Astrocyte (in vitro differentiated cells and primary cell): ENCODE data around the gene RNPC3. TPM values are rescaled to one million over a fixed set of nuclear protein-coding genes. Genes with fewer than 3 reads are reported as not detected.
A peak's percentile ranks its signal among the peaks of the same experiment; 100 is the strongest.
"Not testable (repeated sequence)": the region's sequence is repeated elsewhere in the genome, so short reads cannot be mapped to it uniquely, and the experiment has no call there.

ENCODE experiments used
- DNase-seq: peaks from one replicate; pipeline ENCODE4 v3.0.0-alpha.2; 2010; ENCODE audit warnings: low read depth
- FAIRE-seq: peaks from 2 replicates; lab custom pipeline; 2011; peaks lifted over from hg19 to GRCh38; lab: Jason Lieb, UNC
- H2AFZ ChIP-seq: 2 replicates; pipeline ENCODE4 v1.6.0; 2012; ENCODE audit warnings: low read depth, low read length, inconsistent platforms
- H3K27ac ChIP-seq: 2 replicates; pipeline ENCODE4 v1.5.1; 2011; ENCODE audit warnings: low read depth, low read length, inconsistent platforms
- H3K27me3 ChIP-seq: 2 replicates; pipeline ENCODE4 v1.6.0; 2011; ENCODE audit warnings: low read length, inconsistent platforms; ENCODE audit not compliant: insufficient read depth
- H3K36me3 ChIP-seq: 2 replicates; pipeline ENCODE4 v1.5.1; 2011; ENCODE audit warnings: low read length, inconsistent platforms; ENCODE audit not compliant: insufficient read depth
- H3K4me1 ChIP-seq: 2 replicates; pipeline ENCODE4 v1.5.1; 2011; ENCODE audit warnings: low read length, inconsistent platforms; ENCODE audit not compliant: insufficient read depth
- H3K4me2 ChIP-seq: 2 replicates; pipeline ENCODE4 v1.6.0; 2012; ENCODE audit warnings: low read length, inconsistent platforms
- H3K4me3 ChIP-seq: 2 replicates; pipeline ENCODE4 v1.5.1; 2011; ENCODE audit warnings: low read depth, mild to moderate bottlenecking, low read length, inconsistent platforms; ENCODE audit not compliant: insufficient read depth
- H3K79me2 ChIP-seq: 2 replicates; pipeline ENCODE4 v1.6.0; 2012; ENCODE audit warnings: mild to moderate bottlenecking, low read length, inconsistent platforms; ENCODE audit not compliant: insufficient read depth
- H3K9ac ChIP-seq: 2 replicates; pipeline ENCODE4 v1.6.0; 2012; ENCODE audit warnings: mild to moderate bottlenecking, low read length, inconsistent platforms
- H3K9me3 ChIP-seq: 2 replicates; pipeline ENCODE4 v1.5.1; 2012; ENCODE audit warnings: low read depth, mild to moderate bottlenecking, low read length, inconsistent platforms; ENCODE audit not compliant: insufficient read depth
- H4K20me1 ChIP-seq: 2 replicates; pipeline ENCODE4 v1.6.0; 2012; ENCODE audit warnings: low read length, inconsistent platforms; ENCODE audit not compliant: insufficient read depth
- H3K27ac Mint-ChIP-seq: one replicate; pipeline ENCODE4 v1.8.0; 2021; ENCODE audit warnings: mild to moderate bottlenecking, mixed read lengths; ENCODE audit not compliant: unreplicated experiment
- H3K27me3 Mint-ChIP-seq: one replicate; pipeline ENCODE4 v1.8.0; 2021; ENCODE audit warnings: low read depth, mixed read lengths; ENCODE audit not compliant: unreplicated experiment
- H3K36me3 Mint-ChIP-seq: one replicate; pipeline ENCODE4 v1.8.0; 2021; ENCODE audit warnings: low read depth, mixed read lengths; ENCODE audit not compliant: unreplicated experiment
- H3K4me1 Mint-ChIP-seq: one replicate; pipeline ENCODE4 v1.8.0; 2021; ENCODE audit warnings: low read depth, mixed read lengths; ENCODE audit not compliant: unreplicated experiment
- H3K4me3 Mint-ChIP-seq: one replicate; pipeline ENCODE4 v1.8.0; 2021; ENCODE audit warnings: mild to moderate bottlenecking, moderate library complexity, mixed read lengths; ENCODE audit not compliant: unreplicated experiment
- H3K9me3 Mint-ChIP-seq: one replicate; pipeline ENCODE4 v1.8.0; 2021; ENCODE audit warnings: mild to moderate bottlenecking, mixed read lengths; ENCODE audit not compliant: unreplicated experiment
- CTCF ChIP-seq: IDR thresholded peaks from 2 replicates; pipeline ENCODE4 v1.5.1; 2011; ENCODE audit warnings: low read depth, mild to moderate bottlenecking, inconsistent platforms, low read length, moderate library complexity; ENCODE audit not compliant: insufficient read depth
- EZH2 ChIP-seq: IDR thresholded peaks from 2 replicates; pipeline ENCODE4 v1.6.1; 2012; ENCODE audit warnings: mild to moderate bottlenecking, low read length, inconsistent platforms; ENCODE audit not compliant: insufficient read depth
- total RNA-seq: library from RNA; stranded (reverse); gene quantifications from 2 replicates; pipeline ENCODE4 v1.2.1, GENCODE V29; 2021

Gene RNPC3
- total RNA-seq, 1 donor from 2014 or later: 12.7 TPM

- H3K27ac ChIP-seq: no peak overlapping the region
- Mint-ChIP-seq H3K27ac (peak overlapping the region; percentile 41), H3K27me3 (no peaks in the 10 kb centered on the region), H3K36me3 (no peaks in the 10 kb centered on the region), H3K9me3 (no peaks in the 10 kb centered on the region), H3K4me1 (no peaks in the 10 kb centered on the region), H3K4me3 (no peak overlapping the region)
- H3K9ac ChIP-seq: no peak overlapping the region
- DNase-seq: no peak
- no peak for TF ChIP-seq CTCF
- TF ChIP-seq EZH2: no peak
- no peaks in the 10 kb centered on the region for H3K27me3 ChIP-seq
- H3K4me3 ChIP-seq: no peak overlapping the region
- H3K4me1 ChIP-seq: no peaks in the 10 kb centered on the region
- no peaks in the 10 kb centered on the region for H4K20me1 ChIP-seq
- FAIRE-seq: no peak
- H3K9me3 ChIP-seq: no peaks in the 10 kb centered on the region
- H2AFZ ChIP-seq: no peak overlapping the region
- H3K36me3 ChIP-seq: no peaks in the 10 kb centered on the region
- H3K4me2 ChIP-seq: no peak overlapping the region
- no peaks in the 10 kb centered on the region for H3K79me2 ChIP-seq
These were observed 36.3 kb downstream of the RNPC3 start for GRCh38 chr1:103561643-103562395.

- Mint-ChIP-seq H3K27ac (no peak overlapping the region), H3K36me3 (no peaks in the 10 kb centered on the region), H3K4me3 (no peak overlapping the region), H3K4me1 (no peaks in the 10 kb centered on the region), H3K9me3 (no peaks in the 10 kb centered on the region), H3K27me3 (no peaks in the 10 kb centered on the region)
- no peaks in the 10 kb centered on the region for H3K4me1 ChIP-seq
- FAIRE-seq: no peak
- no peak overlapping the region for H3K4me3 ChIP-seq
- no peak overlapping the region for H2AFZ ChIP-seq
- no peak overlapping the region for H3K27ac ChIP-seq
- no peaks in the 10 kb centered on the region for H3K36me3 ChIP-seq
- DNase-seq: no peak
- no peaks in the 10 kb centered on the region for H3K27me3 ChIP-seq
- TF ChIP-seq CTCF (no peak), EZH2 (no peak)
- no peaks in the 10 kb centered on the region for H3K9me3 ChIP-seq
- no peak overlapping the region for H3K4me2 ChIP-seq
- H3K79me2 ChIP-seq: no peaks in the 10 kb centered on the region
- no peak overlapping the region for H3K9ac ChIP-seq
- H4K20me1 ChIP-seq: no peaks in the 10 kb centered on the region
These were observed 37.6 kb downstream of the RNPC3 start for GRCh38 chr1:103563056-103563455.

- peaks cover 3% of the 10 kb centered on the region for H3K9me3 ChIP-seq
- no peak overlapping the region for H3K4me2 ChIP-seq
- H3K27ac Mint-ChIP-seq: no peak overlapping the region
- H3K9me3 Mint-ChIP-seq: no peaks in the 10 kb centered on the region
- DNase-seq (no peak), FAIRE-seq (no peak)
- no peak overlapping the region for H2AFZ ChIP-seq
- no peaks in the 10 kb centered on the region for H3K4me1 Mint-ChIP-seq
- no peaks in the 10 kb centered on the region for H3K27me3 ChIP-seq
- H3K4me1 ChIP-seq: no peaks in the 10 kb centered on the region
- no peak overlapping the region for H3K4me3 ChIP-seq
- H3K27ac ChIP-seq: no peak overlapping the region
- peaks cover 7% of the 10 kb centered on the region for H3K36me3 Mint-ChIP-seq
- no peaks in the 10 kb centered on the region for H3K27me3 Mint-ChIP-seq
- no peaks in the 10 kb centered on the region for H4K20me1 ChIP-seq
- TF ChIP-seq CTCF (no peak), EZH2 (no peak)
- no peaks in the 10 kb centered on the region for H3K36me3 ChIP-seq
- H3K79me2 ChIP-seq: no peaks in the 10 kb centered on the region
- no peak overlapping the region for H3K4me3 Mint-ChIP-seq
- H3K9ac ChIP-seq: no peak overlapping the region
These were observed 44.0 kb downstream of the RNPC3 start for GRCh38 chr1:103569493-103569892.

- H2AFZ ChIP-seq, H3K27ac ChIP-seq, H3K4me3 Mint-ChIP-seq, H3K9me3 ChIP-seq, H3K4me3 ChIP-seq, H3K4me2 ChIP-seq, H3K9me3 Mint-ChIP-seq, DNase-seq, H3K36me3 Mint-ChIP-seq, H3K27me3 Mint-ChIP-seq, H3K36me3 ChIP-seq, H3K27me3 ChIP-seq, H3K4me1 ChIP-seq, H3K9ac ChIP-seq, H3K79me2 ChIP-seq, H3K27ac Mint-ChIP-seq, H4K20me1 ChIP-seq, H3K4me1 Mint-ChIP-seq: not testable (repeated sequence)
- peak; percentile 41 for FAIRE-seq
These were observed 45.8 kb downstream of the RNPC3 start, which contains the start of gene AMY2B for GRCh38 chr1:103571289-103571688. AMY2B (plus strand) TSS chr1:103571589; CDS start chr1:103571603, 14 bp downstream.
